Gastroesophageal sphincter (tissue), 3 donors: ENCODE results near the gene DISC1.
A peak's percentile ranks its signal among the peaks of the same experiment; 100 is the strongest.

Source experiments
- CTCF ChIP-seq, 4 experiments: fragments of 200-600 bp in 2 of 4; fragments of 450-650 bp in 2 of 4; sonication (generic) in 1 of 4; IDR thresholded peaks; one replicate each; pipeline ENCODE4 v1.5.1; 2017 to 2019; ENCODE audit warnings: antibody characterized with exemption in 4 of 4, mild to moderate bottlenecking in 2 of 4, moderate library complexity in 2 of 4
- POLR2A ChIP-seq, 2 donors: fragments of 450-650 bp; IDR thresholded peaks; one replicate each; pipeline ENCODE4 v1.6.1; 2017; ENCODE audit warnings: antibody characterized with exemption in 2 of 2, mild to moderate bottlenecking in 2 of 2, moderate library complexity in 1 of 2

- TF ChIP-seq POLR2A (IDR thresholded peaks at IDR 0.05) (no peak), CTCF (IDR thresholded peaks at IDR 0.05) (peak in 3 of 4 experiments; percentile 8 to 26 (median 14))
Measured at GRCh38 chr1:231931846-231932454, 305.4 kb downstream of the DISC1 start.
